Measurements from ENCODE around the gene CLSTN2.

Gene CLSTN2

DNA sequence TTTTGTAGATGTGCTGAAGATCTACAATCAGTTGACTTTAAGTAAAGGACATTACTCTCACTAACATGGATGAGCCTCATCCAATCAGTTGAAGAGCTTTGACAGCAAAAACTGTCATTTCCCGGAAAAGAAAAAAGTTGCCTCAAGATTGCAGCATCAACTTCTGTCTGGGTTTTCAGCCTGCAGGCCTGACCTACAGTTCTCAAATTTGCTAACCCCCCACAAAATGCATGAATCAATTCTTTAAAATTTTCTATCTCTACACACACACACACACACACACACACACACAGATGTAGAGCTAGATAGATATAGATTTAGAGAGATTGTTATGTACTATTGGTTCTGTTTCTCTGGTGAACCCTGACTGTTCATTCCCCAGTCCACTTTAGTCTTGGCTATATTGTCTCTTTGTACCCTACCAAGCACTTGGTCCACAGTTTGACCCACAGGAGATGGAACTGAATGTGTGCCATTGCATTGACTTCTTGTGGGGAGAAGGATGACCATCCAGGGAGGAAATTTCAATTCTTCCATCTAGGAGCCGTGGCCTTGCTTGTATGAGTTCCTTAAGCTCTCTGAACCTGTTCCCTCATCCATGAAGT is 228.3 kb downstream of the CLSTN2 start:
- DNase-seq, result no peak
- in situ Hi-C loops (cut with MboI; ENCODE audit: low pct_unique_long_range_greater_than_20kb, low sequenced_read_pairs), result no loop called here

GRCh38 chr3:140164156-140164555 is 229.2 kb downstream of the CLSTN2 start:
- in situ Hi-C loops (cut with MboI; ENCODE audit: low pct_unique_long_range_greater_than_20kb, low sequenced_read_pairs), result no loop called here

DNA sequence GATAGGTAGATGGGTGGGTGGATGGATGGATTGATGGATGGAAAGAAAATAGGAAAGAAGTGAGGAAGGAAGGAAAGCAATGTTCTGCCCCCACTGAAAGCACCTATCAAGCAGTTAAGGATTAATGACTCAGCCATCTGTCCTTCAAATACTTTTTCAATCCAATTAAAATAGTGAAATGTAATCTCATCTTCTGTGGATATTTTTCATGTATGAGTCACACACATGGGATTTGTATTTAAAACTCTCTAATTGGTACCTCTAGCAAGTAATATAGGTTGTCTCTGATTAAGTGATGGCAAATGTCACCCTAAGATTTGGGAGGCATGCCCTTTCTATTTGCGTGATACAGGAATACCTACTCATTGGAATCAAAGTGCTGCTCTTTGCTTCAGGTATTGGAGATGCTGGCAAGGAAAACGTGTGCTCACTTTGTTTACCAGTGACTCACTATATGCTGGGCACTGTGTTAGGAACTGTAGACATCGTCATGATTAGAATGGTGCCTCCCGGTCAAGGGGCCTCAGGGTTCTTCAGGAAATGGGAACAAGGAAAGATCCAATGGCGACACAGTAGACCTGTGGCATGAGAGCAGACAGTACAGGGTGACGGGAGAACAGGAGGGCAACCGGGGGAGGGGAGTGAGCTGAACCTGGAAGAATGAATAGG is 230.1 kb downstream of the CLSTN2 start:
- in situ Hi-C loops (cut with MboI; ENCODE audit: low pct_unique_long_range_greater_than_20kb, low sequenced_read_pairs), result no loop called here
- no peak for DNase-seq

More at GRCh38 chr3:140164156-140164555, 229.2 kb downstream of the CLSTN2 start:
- no peak for DNase-seq

DNA sequence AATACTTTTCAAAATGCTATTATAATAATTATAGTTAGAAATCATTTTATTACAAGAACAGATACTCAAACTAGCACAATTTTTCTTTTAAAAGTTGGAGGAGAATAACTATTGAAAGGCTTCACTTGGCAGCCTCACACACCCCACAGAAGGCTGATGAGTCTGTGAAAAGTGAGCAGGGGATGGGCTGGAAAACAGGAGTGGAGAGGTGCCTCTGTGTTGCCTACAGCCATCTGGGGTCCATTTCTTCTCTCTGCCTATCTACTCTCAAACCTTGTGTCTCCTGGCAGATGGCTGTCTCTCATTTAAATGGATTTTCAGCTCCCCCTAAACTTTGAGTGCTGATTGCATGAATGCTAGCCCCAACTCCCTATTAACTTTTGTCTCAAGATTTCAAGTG is 230.8 kb downstream of the CLSTN2 start:
- in situ Hi-C loops (cut with MboI; ENCODE audit: low pct_unique_long_range_greater_than_20kb, low sequenced_read_pairs), result no loop called here
- DNase-seq, result no peak

DNA sequence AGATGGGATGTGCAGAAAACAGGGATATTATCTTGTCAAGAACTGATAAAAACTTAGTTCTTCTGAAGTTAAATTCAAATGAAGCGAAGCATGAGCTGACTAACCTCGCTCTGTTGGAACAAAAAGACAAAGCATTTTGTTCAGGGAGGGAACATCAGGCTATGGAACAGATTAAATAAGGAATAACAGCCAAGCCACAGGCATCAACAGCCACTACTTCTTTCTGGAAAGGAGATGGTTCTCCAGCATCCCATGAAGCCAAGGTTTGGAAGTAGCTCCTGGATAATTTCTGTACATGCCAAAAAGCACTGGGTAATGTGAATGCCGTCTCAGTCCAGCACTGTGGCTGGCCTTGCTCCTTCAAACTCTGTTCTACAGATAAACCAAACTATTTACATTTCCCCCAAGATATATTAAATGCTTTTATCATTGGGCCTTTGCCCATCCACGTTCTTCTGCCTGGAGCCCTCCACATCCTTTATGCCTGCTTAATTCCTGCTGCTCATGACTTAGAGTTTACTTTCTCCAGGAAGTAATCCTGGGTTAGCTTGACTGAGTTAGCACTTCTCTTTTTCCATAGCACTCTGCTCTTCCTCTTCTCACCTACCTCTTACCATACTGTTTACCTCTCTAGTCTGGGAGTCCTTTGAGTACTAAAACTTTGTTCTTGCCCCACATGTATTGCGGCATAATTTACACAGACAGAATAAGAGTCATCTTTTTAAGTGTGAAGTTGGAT is 232.0 kb downstream of the CLSTN2 start:
- no peak for DNase-seq
- in situ Hi-C loops (cut with MboI; ENCODE audit: low pct_unique_long_range_greater_than_20kb, low sequenced_read_pairs), result no loop called here

DNA sequence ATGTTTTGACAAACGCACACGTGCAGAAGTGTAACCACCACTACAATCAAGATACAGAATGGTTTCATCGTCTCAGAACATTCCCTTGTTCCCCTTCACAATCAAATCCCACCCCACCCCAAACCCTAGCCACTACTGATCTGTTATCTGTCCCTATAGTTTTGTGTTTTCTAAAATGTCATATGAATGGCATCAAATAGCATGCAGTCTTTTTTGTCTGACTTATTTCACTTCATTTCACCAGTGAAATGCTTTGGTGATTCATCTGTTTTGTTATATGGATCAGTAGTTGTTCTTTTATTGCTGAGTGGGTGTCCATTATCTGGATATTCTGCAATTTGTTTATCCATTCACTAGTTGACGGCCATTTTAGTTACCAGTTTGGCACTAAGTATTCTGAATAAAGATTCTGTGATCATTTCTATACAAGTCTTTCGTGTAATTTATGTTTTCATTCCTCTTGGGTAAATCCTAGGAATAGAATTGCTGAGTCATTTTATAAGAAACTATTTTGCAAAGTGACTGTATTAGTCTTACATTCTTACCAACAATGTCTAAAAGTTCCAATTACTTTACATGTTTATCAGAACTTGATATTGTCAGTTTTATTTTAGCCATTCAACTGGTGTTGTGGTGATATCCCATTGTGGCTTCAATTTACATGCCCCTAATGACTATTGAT is 232.8 kb downstream of the CLSTN2 start:
- in situ Hi-C loops (cut with MboI; ENCODE audit: low pct_unique_long_range_greater_than_20kb, low sequenced_read_pairs), result no loop called here
- no peak for DNase-seq

GRCh38 chr3:140170612-140171011 is 235.6 kb downstream of the CLSTN2 start:
- no peak for DNase-seq
- in situ Hi-C loops (cut with MboI; ENCODE audit: low pct_unique_long_range_greater_than_20kb, low sequenced_read_pairs), result no loop called here

DNA sequence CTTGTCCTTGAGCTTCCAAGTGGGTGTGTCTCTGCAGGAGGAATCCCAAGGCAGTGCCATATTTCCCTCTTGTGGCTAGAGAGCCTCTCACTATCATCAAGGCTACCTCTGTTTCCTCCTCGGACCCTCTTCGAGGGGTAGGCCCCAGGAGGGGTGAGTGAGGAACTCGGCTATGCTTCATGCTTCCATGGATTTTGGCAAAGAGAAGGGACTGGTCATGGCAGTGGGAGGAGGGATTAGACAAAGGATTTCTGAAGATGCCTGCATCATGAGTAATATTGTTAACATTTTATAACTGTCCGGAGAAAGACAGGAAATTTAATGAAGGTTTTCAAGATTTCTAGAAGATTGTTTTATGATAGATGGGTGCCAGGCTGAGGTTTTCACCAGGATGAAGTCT is 241.5 kb downstream of the CLSTN2 start:
- in situ Hi-C loops (cut with MboI; ENCODE audit: low pct_unique_long_range_greater_than_20kb, low sequenced_read_pairs), result no loop called here
- no peak for DNase-seq

DNA sequence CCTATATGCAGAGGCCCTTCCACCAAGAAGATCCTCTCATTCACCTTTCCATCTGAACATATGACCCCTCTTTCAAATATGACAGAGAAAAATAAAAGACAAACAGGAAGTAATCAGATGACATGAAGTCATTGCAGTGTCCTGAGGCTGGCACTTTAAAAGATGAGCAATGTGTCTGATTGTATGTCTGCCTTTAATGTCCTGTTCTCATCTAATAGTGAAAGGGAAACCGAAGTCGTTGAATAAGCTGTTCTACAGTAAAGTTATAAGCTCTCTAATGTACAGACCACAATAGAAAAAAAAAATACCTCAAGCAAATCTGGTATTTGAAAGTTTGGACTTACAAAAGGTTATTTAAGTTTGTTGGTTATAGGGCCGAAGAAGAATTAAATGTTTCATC is 243.0 kb downstream of the CLSTN2 start:
- DNase-seq, result no peak
- in situ Hi-C loops (cut with MboI; ENCODE audit: low pct_unique_long_range_greater_than_20kb, low sequenced_read_pairs), result no loop called here

- in situ Hi-C loops (cut with MboI; ENCODE audit: low pct_unique_long_range_greater_than_20kb, low sequenced_read_pairs), result no loop called here
- DNase-seq, result no peak
These were observed 243.5 kb downstream of the CLSTN2 start for GRCh38 chr3:140178482-140178881.

GRCh38 chr3:140180603-140181002 is 245.6 kb downstream of the CLSTN2 start:
- in situ Hi-C loops (cut with MboI; ENCODE audit: low pct_unique_long_range_greater_than_20kb, low sequenced_read_pairs), result no loop called here
- DNase-seq, result no peak

GRCh38 chr3:140185375-140185774 is 250.4 kb downstream of the CLSTN2 start:
- in situ Hi-C loops (cut with MboI; ENCODE audit: low pct_unique_long_range_greater_than_20kb, low sequenced_read_pairs), result no loop called here
- DNase-seq, result no peak

DNA sequence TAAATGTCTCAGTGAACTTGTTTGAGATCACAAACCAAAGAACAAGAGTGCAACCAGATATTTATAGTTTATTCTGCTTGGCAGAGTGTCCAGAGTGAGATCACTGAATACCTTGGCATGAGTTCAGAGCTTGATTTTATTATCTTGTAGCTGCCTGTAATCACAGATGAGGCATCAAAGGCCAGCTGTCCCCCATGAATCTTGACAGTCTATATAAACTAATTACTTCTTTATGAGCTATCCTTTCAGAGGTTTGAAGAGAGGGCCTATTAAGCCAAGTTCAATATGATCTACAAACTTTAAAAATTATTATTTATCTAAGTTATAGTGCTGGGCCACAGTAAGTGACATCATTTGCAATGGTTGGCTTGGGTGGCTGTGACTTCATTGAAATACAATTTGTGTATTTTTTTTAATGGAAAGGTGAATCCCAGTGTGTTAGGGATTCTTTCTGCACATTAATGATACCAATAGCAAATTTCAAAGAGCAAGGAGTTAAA is 251.5 kb downstream of the CLSTN2 start:
- in situ Hi-C loops (cut with MboI; ENCODE audit: low pct_unique_long_range_greater_than_20kb, low sequenced_read_pairs), result no loop called here
- DNase-seq, result no peak

- in situ Hi-C loops (cut with MboI; ENCODE audit: low pct_unique_long_range_greater_than_20kb, low sequenced_read_pairs), result no loop called here
These were observed 252.0 kb downstream of the CLSTN2 start for GRCh38 chr3:140187028-140187427.

GRCh38 chr3:140187656-140188221 is 252.8 kb downstream of the CLSTN2 start:
- DNase-seq, result no peak

More at GRCh38 chr3:140187028-140187427, 252.0 kb downstream of the CLSTN2 start:
- no peak for DNase-seq

GRCh38 chr3:140188285-140188684 is 253.3 kb downstream of the CLSTN2 start:
- in situ Hi-C loops (cut with MboI; ENCODE audit: low pct_unique_long_range_greater_than_20kb, low sequenced_read_pairs), result no loop called here
- no peak for DNase-seq

More at GRCh38 chr3:140187656-140188221, 252.8 kb downstream of the CLSTN2 start:
- in situ Hi-C loops (cut with MboI; ENCODE audit: low pct_unique_long_range_greater_than_20kb, low sequenced_read_pairs), result no loop called here

DNA sequence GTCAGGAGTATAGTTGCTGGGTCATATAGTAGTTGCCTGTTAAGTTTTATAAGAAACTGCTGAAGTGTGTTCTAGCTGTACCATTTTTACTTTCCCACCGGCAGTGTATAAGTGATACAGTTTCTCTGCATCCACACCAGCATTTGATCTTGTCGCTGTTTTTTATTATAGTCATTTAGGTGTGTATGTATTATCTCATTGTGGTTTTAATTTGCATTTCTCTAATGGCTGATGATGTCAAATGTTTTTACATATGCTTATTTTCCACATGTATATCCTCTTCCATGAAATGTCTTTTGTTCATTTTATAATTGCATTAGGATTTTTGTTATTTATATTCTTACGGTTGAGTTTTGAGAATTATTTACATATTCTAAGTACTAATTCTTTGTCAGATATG is 254.3 kb downstream of the CLSTN2 start:
- in situ Hi-C loops (cut with MboI; ENCODE audit: low pct_unique_long_range_greater_than_20kb, low sequenced_read_pairs), result no loop called here
- DNase-seq, result no peak

- DNase-seq, result no peak
- in situ Hi-C loops (cut with MboI; ENCODE audit: low pct_unique_long_range_greater_than_20kb, low sequenced_read_pairs), result no loop called here
These were observed 255.0 kb downstream of the CLSTN2 start for GRCh38 chr3:140189976-140190375.

- in situ Hi-C loops (cut with MboI; ENCODE audit: low pct_unique_long_range_greater_than_20kb, low sequenced_read_pairs), result no loop called here
- no peak for DNase-seq
These were observed 262.0 kb downstream of the CLSTN2 start for GRCh38 chr3:140196970-140197369.
